HL-60 (cell line): ENCODE measurements around the gene DHDH.
A peak's percentile ranks its signal among the peaks of the same experiment; 100 is the strongest.

Experiments used
- DNase-seq, 2 experiments: peaks; one replicate each; pipeline ENCODE4 v3.0.0-alpha.2; 2010 to 2020; ENCODE audit warnings: low read depth in 1 of 2, low spot score in 1 of 2
- H3K27ac ChIP-seq: fragments of 250-450 bp; sonication (Bioruptor Pico); replicated peaks from 2 replicates; pipeline ENCODE4 v1.5.1; 2020; ENCODE audit warnings: mild to moderate bottlenecking, moderate library complexity
- H3K27me3 ChIP-seq: fragments of 250-450 bp; sonication (Bioruptor Pico); 2 replicates; pipeline ENCODE4 v1.5.1; 2021; ENCODE audit warnings: mild to moderate bottlenecking, moderate library complexity; ENCODE audit not compliant: insufficient read depth, poor library complexity, severe bottlenecking
- H3K4me3 ChIP-seq: replicated peaks from 2 replicates; pipeline ENCODE4 v1.5.1; 2011; ENCODE audit warnings: mild to moderate bottlenecking, control low read depth, low read length; ENCODE audit not compliant: insufficient read depth
- GABPA ChIP-seq: IDR thresholded peaks from 2 replicates; pipeline ENCODE4 v1.6.1; 2012; ENCODE audit warnings: low read depth
- POLR2AphosphoS5 ChIP-seq: IDR thresholded peaks from 2 replicates; pipeline ENCODE4 v1.6.1; 2012; ENCODE audit warnings: low read depth
- REST ChIP-seq: IDR thresholded peaks from 2 replicates; pipeline ENCODE4 v1.6.1; 2012; ENCODE audit warnings: low read depth; ENCODE audit not compliant: insufficient replicate concordance
- SPI1 ChIP-seq: IDR thresholded peaks from 2 replicates; pipeline ENCODE4 v1.6.1; 2012; ENCODE audit warnings: low read depth, mild to moderate bottlenecking, borderline replicate concordance
- TF ChIP-seq, protein P1 (sequence below): IDR thresholded peaks from one replicate; pipeline ENCODE4 v1.5.1; 2011; ENCODE audit warnings: low read length, control low read depth, inconsistent platforms; ENCODE audit not compliant: insufficient read depth

Gene DHDH

GRCh38 chr19:48910803-48911202 lies 22.7 kb upstream of the DHDH start:
- no peak for DNase-seq
- TF ChIP-seq, protein P1, sequence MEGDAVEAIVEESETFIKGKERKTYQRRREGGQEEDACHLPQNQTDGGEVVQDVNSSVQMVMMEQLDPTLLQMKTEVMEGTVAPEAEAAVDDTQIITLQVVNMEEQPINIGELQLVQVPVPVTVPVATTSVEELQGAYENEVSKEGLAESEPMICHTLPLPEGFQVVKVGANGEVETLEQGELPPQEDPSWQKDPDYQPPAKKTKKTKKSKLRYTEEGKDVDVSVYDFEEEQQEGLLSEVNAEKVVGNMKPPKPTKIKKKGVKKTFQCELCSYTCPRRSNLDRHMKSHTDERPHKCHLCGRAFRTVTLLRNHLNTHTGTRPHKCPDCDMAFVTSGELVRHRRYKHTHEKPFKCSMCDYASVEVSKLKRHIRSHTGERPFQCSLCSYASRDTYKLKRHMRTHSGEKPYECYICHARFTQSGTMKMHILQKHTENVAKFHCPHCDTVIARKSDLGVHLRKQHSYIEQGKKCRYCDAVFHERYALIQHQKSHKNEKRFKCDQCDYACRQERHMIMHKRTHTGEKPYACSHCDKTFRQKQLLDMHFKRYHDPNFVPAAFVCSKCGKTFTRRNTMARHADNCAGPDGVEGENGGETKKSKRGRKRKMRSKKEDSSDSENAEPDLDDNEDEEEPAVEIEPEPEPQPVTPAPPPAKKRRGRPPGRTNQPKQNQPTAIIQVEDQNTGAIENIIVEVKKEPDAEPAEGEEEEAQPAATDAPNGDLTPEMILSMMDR, result no peak
- no peak for TF ChIP-seq GABPA
- no peak for TF ChIP-seq POLR2AphosphoS5
- no peak overlapping the region for H3K27ac ChIP-seq
- H3K27me3 ChIP-seq, result no peaks in the 10 kb centered on the region
- no peak overlapping the region for H3K4me3 ChIP-seq

GRCh38 chr19:48913114-48913889 lies 20.2 kb upstream of the DHDH start:
- Histone ChIP-seq H3K4me3 (no peak overlapping the region), H3K27ac (no peak overlapping the region), H3K27me3 (no peaks in the 10 kb centered on the region)
- TF ChIP-seq GABPA (no peak), POLR2AphosphoS5 (no peak), SPI1 (no peak), REST (no peak)
- TF ChIP-seq, protein P1, result no peak
- peak in 1 of 2 experiments; percentile 17 for DNase-seq

GRCh38 chr19:48914181-48914580 lies 19.3 kb upstream of the DHDH start:
- Histone ChIP-seq H3K27me3 (no peaks in the 10 kb centered on the region), H3K4me3 (no peak overlapping the region), H3K27ac (no peak overlapping the region)
- no peak for TF ChIP-seq SPI1
- no peak for TF ChIP-seq POLR2AphosphoS5
- TF ChIP-seq GABPA, result no peak
- TF ChIP-seq REST, result no peak
- TF ChIP-seq, protein P1, result no peak
- DNase-seq, result no peak

GRCh38 chr19:48915757-48916156 lies 17.7 kb upstream of the DHDH start:
- TF ChIP-seq GABPA, result no peak
- TF ChIP-seq POLR2AphosphoS5, result no peak
- TF ChIP-seq, protein P1, result no peak
- no peak for TF ChIP-seq REST
- TF ChIP-seq SPI1, result no peak

More at GRCh38 chr19:48915757-48916156, 17.7 kb upstream of the DHDH start:
- no peak overlapping the region for H3K27ac ChIP-seq
- no peak for DNase-seq
- H3K4me3 ChIP-seq, result no peak overlapping the region
- no peaks in the 10 kb centered on the region for H3K27me3 ChIP-seq
